IPS-NIHi7 (cell line): Measurements from ENCODE around the gene OCRL.
A peak's percentile ranks its signal among the peaks of the same experiment; 100 is the strongest.
"Not testable (repeated sequence)": the region's sequence is repeated elsewhere in the genome, so short reads cannot be mapped to it uniquely, and the experiment has no call there.

Experiments
- DNase-seq: peaks from one replicate; pipeline ENCODE4 v3.0.0; 2012; ENCODE audit warnings: mixed read lengths; ENCODE audit errors: extremely low spot score

Gene OCRL

GRCh38 chrX:129534816-129535578 is 5.1 kb upstream of the OCRL start:
- no peak for DNase-seq

GRCh38 chrX:129540722-129541184 is 694 bp downstream of the OCRL start:
- no peak for DNase-seq

- DNase-seq, result no peak
These were observed 4.7 kb downstream of the OCRL start for GRCh38 chrX:129544780-129545179.

GRCh38 chrX:129545408-129545807 is 5.3 kb downstream of the OCRL start:
- DNase-seq, result no peak

GRCh38 chrX:129549124-129549523 is 9.1 kb downstream of the OCRL start:
- DNase-seq, result no peak

- no peak for DNase-seq
These were observed 13.7 kb downstream of the OCRL start for GRCh38 chrX:129553619-129554288.

GRCh38 chrX:129554816-129555215 is 14.8 kb downstream of the OCRL start:
- DNase-seq, result not testable (repeated sequence)

- DNase-seq, result no peak
These were observed 16.8 kb downstream of the OCRL start for GRCh38 chrX:129556806-129557315.

GRCh38 chrX:129557844-129558480 is 17.9 kb downstream of the OCRL start:
- DNase-seq, result no peak

- no peak for DNase-seq
These were observed 19.7 kb downstream of the OCRL start for GRCh38 chrX:129559783-129560182.

GRCh38 chrX:129561453-129561852 is 21.4 kb downstream of the OCRL start:
- DNase-seq, result no peak

- DNase-seq, result not testable (repeated sequence)
These were observed 24.3 kb downstream of the OCRL start for GRCh38 chrX:129564345-129564744.

- DNase-seq, result peak; percentile 26
These were observed 25.1 kb downstream of the OCRL start for GRCh38 chrX:129565046-129565650.

GRCh38 chrX:129566073-129566472 is 26.0 kb downstream of the OCRL start:
- DNase-seq, result no peak

GRCh38 chrX:129568349-129568748 is 28.3 kb downstream of the OCRL start:
- no peak for DNase-seq

GRCh38 chrX:129572422-129572821 is 32.4 kb downstream of the OCRL start:
- no peak for DNase-seq

- not testable (repeated sequence) for DNase-seq
These were observed 33.6 kb downstream of the OCRL start for GRCh38 chrX:129573652-129574051.

- no peak for DNase-seq
These were observed 34.2 kb downstream of the OCRL start for GRCh38 chrX:129574214-129574613.

GRCh38 chrX:129576539-129576938 is 36.5 kb downstream of the OCRL start:
- DNase-seq, result no peak

- DNase-seq, result no peak
These were observed 37.4 kb downstream of the OCRL start for GRCh38 chrX:129577473-129577872.

- DNase-seq, result no peak
These were observed 37.8 kb downstream of the OCRL start for GRCh38 chrX:129577877-129578276.

GRCh38 chrX:129581904-129582303 is 41.8 kb downstream of the OCRL start:
- DNase-seq, result no peak
